Effector memory CD4-positive, alpha-beta T cell (primary cell): ENCODE measurements around the gene PIAS4.
"Not testable (repeated sequence)": the region's sequence is repeated elsewhere in the genome, so short reads cannot be mapped to it uniquely, and the experiment has no call there.

ENCODE experiments used
- DNase-seq, 3 donors: peaks; one replicate each; pipeline ENCODE4 v3.0.0-alpha.2; 2020
- H3K27ac ChIP-seq: 2 replicates; pipeline ENCODE4 v1.7.0; 2013; ENCODE audit warnings: mild to moderate bottlenecking, low read length, moderate library complexity; ENCODE audit not compliant: insufficient read depth, poor library complexity, severe bottlenecking
- H3K27me3 ChIP-seq: replicated peaks from 2 replicates; pipeline ENCODE4 v1.7.0; 2013; ENCODE audit warnings: mild to moderate bottlenecking, low read length; ENCODE audit not compliant: insufficient read depth, control insufficient read depth, poor library complexity, severe bottlenecking
- H3K36me3 ChIP-seq: 2 replicates; pipeline ENCODE4 v1.7.0; 2013; ENCODE audit warnings: mild to moderate bottlenecking, low read length, moderate library complexity; ENCODE audit not compliant: control insufficient read depth, insufficient read depth
- H3K4me1 ChIP-seq: 2 replicates; pipeline ENCODE4 v1.7.0; 2013; ENCODE audit warnings: low read length, mild to moderate bottlenecking; ENCODE audit not compliant: control insufficient read depth, insufficient read depth, poor library complexity, severe bottlenecking
- H3K4me3 ChIP-seq: 2 replicates; pipeline ENCODE4 v1.7.0; 2013; ENCODE audit warnings: low read length, low read depth, mild to moderate bottlenecking; ENCODE audit not compliant: insufficient read depth, poor library complexity, severe bottlenecking
- H3K9me3 ChIP-seq: 2 replicates; pipeline ENCODE4 v1.7.0; 2013; ENCODE audit warnings: mild to moderate bottlenecking, low read length, moderate library complexity; ENCODE audit not compliant: control insufficient read depth

The PIAS4 gene

GRCh38 chr19:4005436-4005835 lies 2.1 kb upstream of the PIAS4 start:
- H3K4me1 ChIP-seq = peaks cover 25% of the 10 kb centered on the region
- DNase-seq, H3K27me3 ChIP-seq, H3K9me3 ChIP-seq, H3K27ac ChIP-seq, H3K4me3 ChIP-seq, H3K36me3 ChIP-seq: not testable (repeated sequence)

GRCh38 chr19:4007836-4008539 lies 452 bp downstream of the PIAS4 start:
- Histone ChIP-seq H3K4me1 (peaks cover 28% of the 10 kb centered on the region), H3K36me3 (peaks cover 21% of the 10 kb centered on the region), H3K4me3 (peak overlapping the region; percentile 75), H3K9me3 (no peaks in the 10 kb centered on the region), H3K27me3 (no peaks in the 10 kb centered on the region), H3K27ac (peak overlapping the region; percentile 58)
- no peak for DNase-seq

DNA sequence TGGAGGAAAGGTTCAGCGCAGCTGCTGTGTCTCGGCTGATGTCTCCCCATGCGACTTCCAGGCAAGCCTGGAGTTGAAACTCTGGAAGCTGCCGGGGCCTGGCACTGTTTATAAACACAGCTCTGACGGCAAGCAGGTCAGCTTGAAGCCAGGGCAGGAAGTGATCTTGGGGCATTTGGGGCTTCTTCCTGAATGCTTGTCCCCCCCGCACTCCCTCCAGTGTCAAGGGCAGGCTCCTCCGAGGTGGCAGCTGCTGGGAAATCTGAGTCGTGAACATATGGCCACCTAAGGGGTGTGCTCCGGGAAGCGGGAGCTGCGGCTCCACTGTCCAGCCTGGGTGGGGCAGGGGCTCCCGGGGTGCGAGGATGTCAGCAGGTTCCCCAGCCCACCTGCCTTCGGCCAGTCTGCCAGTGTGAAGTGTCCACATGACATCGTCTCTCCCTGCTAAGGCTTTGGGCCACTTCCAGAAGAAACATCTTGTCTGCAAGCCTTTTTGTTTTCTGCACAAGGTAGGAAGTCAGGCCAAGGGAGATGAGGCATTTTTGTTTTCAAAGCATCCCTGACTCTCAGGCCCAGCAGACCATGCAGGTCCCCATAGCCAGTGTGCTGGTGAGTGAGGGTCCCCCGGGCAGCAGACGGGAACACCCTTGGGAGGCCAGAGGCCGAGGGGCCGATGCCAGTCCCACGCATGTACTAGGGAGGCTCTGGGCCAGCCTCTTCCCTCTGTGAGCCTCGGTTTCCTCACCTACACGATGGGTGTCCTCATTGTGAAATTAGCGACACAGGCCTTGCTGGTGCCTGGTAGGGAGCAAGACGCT lies 2.7 kb downstream of the PIAS4 start:
- no peak for DNase-seq
- no peak overlapping the region for H3K4me3 ChIP-seq
- H3K4me1 ChIP-seq = peaks cover 28% of the 10 kb centered on the region
- H3K36me3 ChIP-seq = peaks cover 33% of the 10 kb centered on the region
- H3K27me3 ChIP-seq = no peaks in the 10 kb centered on the region
- no peaks in the 10 kb centered on the region for H3K9me3 ChIP-seq
- H3K27ac ChIP-seq = no peak overlapping the region

DNA sequence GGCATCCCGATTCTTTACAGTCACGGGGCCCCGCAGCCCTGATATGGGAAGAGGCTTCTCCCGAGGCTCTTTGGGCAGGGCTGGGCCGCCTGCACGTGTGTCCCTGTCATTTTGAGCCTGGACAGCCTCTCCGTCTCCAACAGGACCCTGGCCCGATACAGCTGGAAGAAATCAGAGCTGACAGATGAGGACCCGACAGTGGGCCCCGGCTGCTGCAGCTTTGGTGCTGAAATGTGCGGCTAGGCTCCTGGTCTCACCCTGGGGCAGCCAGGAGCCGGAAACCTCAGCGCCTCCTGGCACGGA lies 3.2 kb downstream of the PIAS4 start:
- Histone ChIP-seq H3K9me3 (no peaks in the 10 kb centered on the region), H3K27me3 (no peaks in the 10 kb centered on the region), H3K36me3 (peaks cover 38% of the 10 kb centered on the region), H3K4me1 (peaks cover 28% of the 10 kb centered on the region), H3K27ac (no peak overlapping the region), H3K4me3 (no peak overlapping the region)
- no peak for DNase-seq

DNA sequence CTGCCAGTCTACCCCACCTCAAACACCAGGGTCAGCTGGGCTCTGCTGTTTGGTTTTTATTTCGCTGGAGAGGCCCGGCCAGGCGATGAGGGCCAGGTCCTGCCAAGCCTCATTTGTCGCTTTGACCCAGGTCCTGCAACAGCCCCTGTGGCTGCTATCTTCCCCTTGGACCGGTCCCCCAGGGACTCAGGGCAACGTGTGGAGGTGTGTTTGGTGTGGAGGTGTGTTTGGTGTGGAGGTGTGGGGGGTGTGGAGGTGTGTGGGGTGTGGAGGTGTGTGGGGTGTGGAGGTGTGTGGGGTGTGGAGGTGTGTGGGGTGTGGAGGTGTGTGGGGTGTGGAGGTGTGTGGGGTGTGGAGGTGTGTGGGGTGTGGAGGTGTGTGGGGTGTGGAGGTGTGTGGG lies 3.9 kb downstream of the PIAS4 start:
- H3K4me3 ChIP-seq, H3K27ac ChIP-seq, H3K27me3 ChIP-seq, DNase-seq, H3K9me3 ChIP-seq: not testable (repeated sequence)
- peaks cover 43% of the 10 kb centered on the region for H3K36me3 ChIP-seq
- H3K4me1 ChIP-seq = peaks cover 28% of the 10 kb centered on the region

DNA sequence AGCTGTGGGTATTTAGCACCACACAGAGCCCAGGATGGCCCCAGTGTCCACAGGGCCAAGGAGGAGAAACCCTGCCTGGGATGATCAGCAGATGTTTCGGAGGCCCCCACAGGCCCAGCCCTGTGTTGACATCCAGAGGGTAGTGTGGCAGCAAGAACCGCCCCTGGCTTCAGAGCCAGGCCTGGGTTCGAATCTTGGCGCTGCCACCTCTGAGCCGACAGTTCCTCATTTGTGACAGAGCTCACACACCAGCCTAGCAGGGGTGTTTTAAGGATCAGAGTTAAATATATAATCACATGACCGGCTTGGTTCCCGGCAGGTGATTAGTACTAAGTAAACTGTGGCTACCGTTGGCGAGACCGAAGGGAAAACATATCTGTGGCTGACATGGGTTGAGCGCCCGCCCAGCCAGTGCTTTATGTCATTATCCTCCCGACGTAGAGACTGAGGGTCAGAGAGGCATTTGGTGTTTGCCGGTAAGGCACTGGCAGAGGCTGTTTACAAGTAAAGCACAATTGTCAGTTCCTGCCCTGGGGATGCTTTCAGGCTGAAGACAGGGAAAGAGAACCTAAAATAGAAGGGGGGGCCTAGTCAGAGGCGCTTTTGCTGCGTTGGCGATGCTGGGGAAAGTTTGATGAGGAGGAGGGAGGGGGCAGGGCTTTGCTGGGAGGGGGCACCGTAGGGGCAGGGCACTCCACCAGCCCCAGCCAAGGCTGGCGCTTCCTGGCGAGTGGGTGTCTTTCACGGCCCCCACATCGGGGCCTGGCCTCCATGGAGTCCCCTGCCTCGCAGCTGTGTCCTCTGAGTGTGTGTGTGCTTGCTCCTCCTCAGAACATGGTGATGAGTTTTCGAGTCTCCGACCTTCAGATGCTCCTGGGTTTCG lies 4.8 kb downstream of the PIAS4 start:
- H3K27me3 ChIP-seq = no peaks in the 10 kb centered on the region
- H3K4me1 ChIP-seq = peaks cover 23% of the 10 kb centered on the region
- H3K9me3 ChIP-seq = no peaks in the 10 kb centered on the region
- no peak overlapping the region for H3K27ac ChIP-seq
- no peak overlapping the region for H3K4me3 ChIP-seq
- peaks cover 43% of the 10 kb centered on the region for H3K36me3 ChIP-seq
- no peak for DNase-seq

- Histone ChIP-seq H3K27ac (no peak overlapping the region), H3K36me3 (peaks cover 43% of the 10 kb centered on the region), H3K4me1 (peaks cover 21% of the 10 kb centered on the region), H3K9me3 (no peaks in the 10 kb centered on the region), H3K4me3 (no peak overlapping the region), H3K27me3 (no peaks in the 10 kb centered on the region)
- DNase-seq = no peak
These were observed 5.6 kb downstream of the PIAS4 start for GRCh38 chr19:4012975-4013634.

- Histone ChIP-seq H3K4me1 (peaks cover 12% of the 10 kb centered on the region), H3K36me3 (peaks cover 43% of the 10 kb centered on the region), H3K27me3 (no peaks in the 10 kb centered on the region), H3K4me3 (no peak overlapping the region), H3K9me3 (no peaks in the 10 kb centered on the region), H3K27ac (no peak overlapping the region)
- DNase-seq = no peak
These were observed 6.5 kb downstream of the PIAS4 start for GRCh38 chr19:4013886-4014540.
